Activated naive CD4-positive, alpha-beta T cell treated with anti-CD3 and anti-CD28 coated beads, Interleukin-2, amount 50 U/mL, for 24 hours (primary cell): ENCODE data around the gene SDCBP2.

Source experiments
- H3K27ac Mint-ChIP-seq: one replicate; pipeline ENCODE4 v1.8.0; 2021; ENCODE audit warnings: mild to moderate bottlenecking, mixed read lengths
- H3K27me3 Mint-ChIP-seq: one replicate; pipeline ENCODE4 v1.8.0; 2021; ENCODE audit warnings: mixed read lengths
- H3K36me3 Mint-ChIP-seq: one replicate; pipeline ENCODE4 v1.8.0; 2021; ENCODE audit warnings: mixed read lengths
- H3K4me1 Mint-ChIP-seq: one replicate; pipeline ENCODE4 v1.8.0; 2021; ENCODE audit warnings: mixed read lengths
- H3K4me3 Mint-ChIP-seq: one replicate; pipeline ENCODE4 v1.8.0; 2021; ENCODE audit warnings: mild to moderate bottlenecking, mixed read lengths
- H3K9me3 Mint-ChIP-seq: one replicate; pipeline ENCODE4 v1.8.0; 2021; ENCODE audit warnings: mixed read lengths

SDCBP2 gene

GRCh38 chr20:1313236-1313964 is 15.5 kb downstream of the SDCBP2 start:
- H3K4me1 Mint-ChIP-seq = peaks cover 4% of the 10 kb centered on the region
- H3K27ac Mint-ChIP-seq = no peak overlapping the region
- H3K4me3 Mint-ChIP-seq = no peak overlapping the region
- no peaks in the 10 kb centered on the region for H3K36me3 Mint-ChIP-seq
- H3K9me3 Mint-ChIP-seq = no peaks in the 10 kb centered on the region
- H3K27me3 Mint-ChIP-seq = no peaks in the 10 kb centered on the region

- no peaks in the 10 kb centered on the region for H3K27me3 Mint-ChIP-seq
- H3K9me3 Mint-ChIP-seq = no peaks in the 10 kb centered on the region
- H3K4me3 Mint-ChIP-seq = no peak overlapping the region
- H3K27ac Mint-ChIP-seq = no peak overlapping the region
- H3K4me1 Mint-ChIP-seq = peaks cover 4% of the 10 kb centered on the region
- H3K36me3 Mint-ChIP-seq = no peaks in the 10 kb centered on the region
Observed at GRCh38 chr20:1312904-1313235, 16.1 kb downstream of the SDCBP2 start.

GRCh38 chr20:1312308-1312707 is 16.6 kb downstream of the SDCBP2 start:
- Mint-ChIP-seq H3K27me3 (no peaks in the 10 kb centered on the region), H3K36me3 (no peaks in the 10 kb centered on the region), H3K4me3 (no peak overlapping the region), H3K4me1 (peaks cover 4% of the 10 kb centered on the region), H3K27ac (no peak overlapping the region), H3K9me3 (no peaks in the 10 kb centered on the region)

GRCh38 chr20:1310506-1311190 is 18.3 kb downstream of the SDCBP2 start:
- Mint-ChIP-seq H3K4me1 (peaks cover 4% of the 10 kb centered on the region), H3K4me3 (no peak overlapping the region), H3K27ac (no peak overlapping the region), H3K27me3 (no peaks in the 10 kb centered on the region), H3K9me3 (no peaks in the 10 kb centered on the region), H3K36me3 (no peaks in the 10 kb centered on the region)

GRCh38 chr20:1310071-1310470 is 18.9 kb downstream of the SDCBP2 start:
- Mint-ChIP-seq H3K36me3 (peaks cover 2% of the 10 kb centered on the region), H3K27me3 (no peaks in the 10 kb centered on the region), H3K27ac (no peak overlapping the region), H3K9me3 (no peaks in the 10 kb centered on the region), H3K4me1 (peaks cover 4% of the 10 kb centered on the region), H3K4me3 (no peak overlapping the region)

GRCh38 chr20:1309439-1309847 is 19.5 kb downstream of the SDCBP2 start:
- Mint-ChIP-seq H3K4me3 (no peak overlapping the region), H3K36me3 (peaks cover 2% of the 10 kb centered on the region), H3K27ac (no peak overlapping the region), H3K4me1 (peaks cover 4% of the 10 kb centered on the region), H3K27me3 (no peaks in the 10 kb centered on the region), H3K9me3 (no peaks in the 10 kb centered on the region)

GRCh38 chr20:1308702-1309095 is 20.2 kb downstream of the SDCBP2 start:
- Mint-ChIP-seq H3K27me3 (no peaks in the 10 kb centered on the region), H3K9me3 (no peaks in the 10 kb centered on the region), H3K4me3 (no peak overlapping the region), H3K27ac (no peak overlapping the region), H3K36me3 (peaks cover 3% of the 10 kb centered on the region), H3K4me1 (peaks cover 3% of the 10 kb centered on the region)

- H3K4me3 Mint-ChIP-seq = no peak overlapping the region
- no peak overlapping the region for H3K27ac Mint-ChIP-seq
- H3K27me3 Mint-ChIP-seq = no peaks in the 10 kb centered on the region
- H3K4me1 Mint-ChIP-seq = no peaks in the 10 kb centered on the region
- H3K9me3 Mint-ChIP-seq = no peaks in the 10 kb centered on the region
- H3K36me3 Mint-ChIP-seq = peaks cover 3% of the 10 kb centered on the region
Observed at GRCh38 chr20:1308067-1308701, 20.8 kb downstream of the SDCBP2 start.

- H3K36me3 Mint-ChIP-seq = peaks cover 3% of the 10 kb centered on the region
- H3K27ac Mint-ChIP-seq = no peak overlapping the region
- no peaks in the 10 kb centered on the region for H3K9me3 Mint-ChIP-seq
- no peaks in the 10 kb centered on the region for H3K27me3 Mint-ChIP-seq
- H3K4me1 Mint-ChIP-seq = no peaks in the 10 kb centered on the region
- H3K4me3 Mint-ChIP-seq = no peak overlapping the region
Observed at GRCh38 chr20:1307571-1307971, 21.4 kb downstream of the SDCBP2 start.

GRCh38 chr20:1307171-1307570 is 21.8 kb downstream of the SDCBP2 start:
- Mint-ChIP-seq H3K36me3 (peaks cover 3% of the 10 kb centered on the region), H3K9me3 (no peaks in the 10 kb centered on the region), H3K4me3 (no peak overlapping the region), H3K27ac (no peak overlapping the region), H3K4me1 (no peaks in the 10 kb centered on the region), H3K27me3 (no peaks in the 10 kb centered on the region)

GRCh38 chr20:1306316-1307135 is 22.4 kb downstream of the SDCBP2 start:
- no peak overlapping the region for H3K27ac Mint-ChIP-seq
- no peak overlapping the region for H3K4me3 Mint-ChIP-seq
- no peaks in the 10 kb centered on the region for H3K27me3 Mint-ChIP-seq
- peaks cover 3% of the 10 kb centered on the region for H3K36me3 Mint-ChIP-seq
- no peaks in the 10 kb centered on the region for H3K4me1 Mint-ChIP-seq
- H3K9me3 Mint-ChIP-seq = no peaks in the 10 kb centered on the region

- no peaks in the 10 kb centered on the region for H3K27me3 Mint-ChIP-seq
- no peak overlapping the region for H3K27ac Mint-ChIP-seq
- H3K4me1 Mint-ChIP-seq = peaks cover 7% of the 10 kb centered on the region
- no peaks in the 10 kb centered on the region for H3K9me3 Mint-ChIP-seq
- H3K4me3 Mint-ChIP-seq = no peak overlapping the region
- H3K36me3 Mint-ChIP-seq = peaks cover 3% of the 10 kb centered on the region
Observed at GRCh38 chr20:1305712-1306111, 23.2 kb downstream of the SDCBP2 start.

GRCh38 chr20:1304710-1305515 is 24.0 kb downstream of the SDCBP2 start:
- H3K36me3 Mint-ChIP-seq = peaks cover 3% of the 10 kb centered on the region
- no peaks in the 10 kb centered on the region for H3K9me3 Mint-ChIP-seq
- no peaks in the 10 kb centered on the region for H3K27me3 Mint-ChIP-seq
- peaks cover 15% of the 10 kb centered on the region for H3K4me1 Mint-ChIP-seq
- H3K27ac Mint-ChIP-seq = peak overlapping the region; percentile 46
- H3K4me3 Mint-ChIP-seq = no peak overlapping the region

GRCh38 chr20:1302685-1303541 is 26.0 kb downstream of the SDCBP2 start:
- peaks cover 3% of the 10 kb centered on the region for H3K36me3 Mint-ChIP-seq
- H3K9me3 Mint-ChIP-seq = no peaks in the 10 kb centered on the region
- peaks cover 27% of the 10 kb centered on the region for H3K4me1 Mint-ChIP-seq
- H3K27ac Mint-ChIP-seq = peak overlapping the region; percentile 19
- H3K4me3 Mint-ChIP-seq = no peak overlapping the region
- no peaks in the 10 kb centered on the region for H3K27me3 Mint-ChIP-seq
